ENCODE measurements around the gene LRRC63.
"Not testable (repeated sequence)": the region's sequence is repeated elsewhere in the genome, so short reads cannot be mapped to it uniquely, and the experiment has no call there.

The LRRC63 gene, protein sequence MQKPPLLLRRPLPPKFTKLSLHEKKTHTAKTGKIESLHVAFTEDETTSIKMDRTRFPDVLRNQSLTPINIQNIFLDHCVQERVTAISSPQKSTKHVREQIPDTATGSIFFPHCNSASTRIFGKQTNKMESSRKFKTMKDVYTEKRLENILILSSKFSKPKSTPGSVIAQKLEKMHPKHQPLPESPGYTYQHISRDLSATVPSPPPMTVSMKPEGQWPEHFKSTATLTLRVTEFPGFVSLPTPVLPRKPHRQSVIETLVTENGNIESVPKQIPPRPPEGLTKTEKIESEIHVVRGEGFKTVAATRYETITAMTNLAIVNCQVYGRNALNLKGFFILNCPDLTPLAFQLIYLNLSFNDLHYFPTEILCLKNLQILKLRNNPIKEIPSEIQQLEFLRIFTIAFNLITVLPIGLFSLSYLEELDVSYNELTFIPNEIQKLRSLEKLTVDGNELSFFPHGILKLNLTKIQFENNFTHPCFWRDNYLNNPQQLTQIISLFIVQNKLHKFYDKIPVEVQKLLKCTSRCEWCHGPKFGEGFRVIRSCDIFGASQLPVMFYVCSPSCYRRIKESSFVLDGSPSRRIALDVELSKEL

DNA sequence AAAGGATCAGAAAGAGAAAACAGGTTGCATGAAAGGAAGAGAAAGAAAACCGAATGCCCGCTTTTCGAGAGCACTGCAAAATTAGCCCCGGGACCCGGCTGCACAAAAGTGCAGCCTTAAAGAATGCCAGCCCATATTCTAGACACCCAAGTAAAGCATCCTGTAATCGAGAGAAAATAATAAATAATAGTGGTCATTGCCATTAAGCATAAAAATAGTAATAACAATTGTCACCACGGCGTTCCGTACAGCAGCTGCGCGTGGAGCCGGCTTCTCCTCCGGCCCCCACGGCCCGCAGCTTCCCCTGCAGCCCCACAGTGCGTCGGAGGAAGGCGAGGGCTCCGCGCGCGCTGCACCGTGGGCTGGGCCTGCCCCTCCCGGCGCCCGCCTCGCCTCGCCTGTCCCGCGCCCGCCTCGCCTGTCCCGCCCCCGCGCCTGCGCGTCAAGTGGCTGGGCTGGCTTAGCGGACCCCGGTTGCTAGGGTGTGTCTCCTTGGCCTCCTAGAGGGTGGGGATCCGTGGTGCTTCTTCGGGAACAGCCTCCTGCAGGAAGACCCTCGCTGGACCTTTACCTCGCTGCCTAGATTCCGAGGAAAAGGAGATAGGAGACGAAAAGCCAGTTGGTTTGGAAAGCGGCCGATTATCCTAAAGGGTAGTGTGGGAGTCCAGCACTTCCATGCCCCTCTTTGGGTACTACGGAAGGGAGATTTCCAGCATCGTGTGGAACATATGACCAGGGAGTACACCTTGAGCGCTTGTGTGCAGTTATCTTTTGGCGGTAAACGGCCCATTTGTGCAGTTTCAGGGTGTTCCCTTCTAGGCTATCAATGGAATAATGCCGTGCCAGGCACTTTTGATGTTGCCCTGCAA is at the start of gene LRRC63:
TSS of gene LRRC63 (plus strand) at position 446 of the 869 bp plus-strand sequence. CDS start 1,107 bp downstream, outside the sequence.
- Histone ChIP-seq H3K27me3 (ENCODE audit: control insufficient read depth in 1 of 2, insufficient read depth in 2 of 2, low read length in 2 of 2) (peaks cover 5 to 12% of the 10 kb centered on the region in 2 donors), H3K9me3 (ENCODE audit: control insufficient read depth in 1 of 2, low read length in 2 of 2) (no peaks in the 10 kb centered on the region), H3K36me3 (ENCODE audit: control insufficient read depth in 1 of 2, insufficient read depth in 2 of 2, low read length in 2 of 2) (no peaks in the 10 kb centered on the region), H3K27ac (ENCODE audit: low read depth, low read length) (no peak within 1 kb of the TSS), H3K4me3 (ENCODE audit: low read depth in 1 of 2, low read length in 2 of 2) (peak within 1 kb of the TSS; percentile 60 to 72), H3K9ac (ENCODE audit: low read depth in 1 of 2, low read length in 2 of 2) (peak within 1 kb of the TSS; percentile 47 to 63), H3K4me1 (ENCODE audit: control insufficient read depth in 1 of 2, insufficient read depth in 2 of 2, low read length in 2 of 2) (peaks cover 0 to 4% of the 10 kb centered on the region in 2 donors)

DNA sequence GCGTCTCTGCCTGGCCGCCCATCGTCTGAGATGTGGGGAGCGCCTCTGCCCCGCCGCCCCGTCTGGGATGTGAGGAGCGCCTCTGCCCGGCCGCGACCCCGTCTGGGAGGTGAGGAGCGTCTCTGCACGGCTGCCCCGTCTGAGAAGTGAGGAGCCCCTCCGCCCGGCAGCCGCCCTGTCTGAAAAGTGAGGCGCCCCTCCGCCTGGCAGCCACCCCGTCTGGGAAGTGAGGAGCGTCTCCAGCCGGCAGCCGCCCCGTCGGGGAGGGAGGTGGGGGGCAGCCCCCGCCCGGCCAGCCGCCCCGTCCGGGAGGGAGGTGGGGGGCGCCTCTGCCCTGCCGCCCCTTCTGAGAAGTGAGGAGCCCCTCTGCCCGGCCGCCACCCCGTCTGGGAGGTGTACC is 49.0 kb upstream of the LRRC63 start:
- not testable (repeated sequence) for H3K27ac ChIP-seq (ENCODE audit: low read depth, low read length); H3K9ac ChIP-seq (ENCODE audit: low read depth in 1 of 2, low read length in 2 of 2); H3K36me3 ChIP-seq (ENCODE audit: control insufficient read depth in 1 of 2, insufficient read depth in 2 of 2, low read length in 2 of 2); H3K27me3 ChIP-seq (ENCODE audit: control insufficient read depth in 1 of 2, insufficient read depth in 2 of 2, low read length in 2 of 2); H3K4me1 ChIP-seq (ENCODE audit: control insufficient read depth in 1 of 2, insufficient read depth in 2 of 2, low read length in 2 of 2); H3K9me3 ChIP-seq (ENCODE audit: control insufficient read depth in 1 of 2, low read length in 2 of 2); H3K4me3 ChIP-seq (ENCODE audit: low read depth in 1 of 2, low read length in 2 of 2)

DNA sequence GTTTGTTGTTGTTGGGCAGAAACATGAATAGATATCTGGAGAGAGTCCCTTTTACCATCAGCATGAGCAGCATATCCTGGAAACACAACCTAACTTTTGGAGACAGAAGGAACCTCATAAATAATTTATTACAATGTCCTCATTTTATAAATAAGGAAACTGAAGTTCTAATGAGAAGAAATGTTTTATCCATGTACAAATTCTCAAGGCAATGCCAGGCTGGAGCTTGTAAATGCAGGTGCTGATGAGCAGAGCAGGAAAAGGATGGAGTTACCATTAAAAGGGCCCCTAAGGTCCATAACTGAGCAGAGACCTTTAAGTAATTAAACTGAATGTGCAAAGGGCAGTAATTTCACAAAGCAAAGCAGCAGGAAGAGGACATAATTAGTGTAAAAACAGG is 47.1 kb upstream of the LRRC63 start:
- H3K27ac ChIP-seq (ENCODE audit: low read depth, low read length): no peak overlapping the region
- H3K4me3 ChIP-seq (ENCODE audit: low read depth in 1 of 2, low read length in 2 of 2): no peak overlapping the region
- peaks cover 0 to 11% of the 10 kb centered on the region in 2 donors for H3K4me1 ChIP-seq (ENCODE audit: control insufficient read depth in 1 of 2, insufficient read depth in 2 of 2, low read length in 2 of 2)
- no peak overlapping the region for H3K9ac ChIP-seq (ENCODE audit: low read depth in 1 of 2, low read length in 2 of 2)
- H3K36me3 ChIP-seq (ENCODE audit: control insufficient read depth in 1 of 2, insufficient read depth in 2 of 2, low read length in 2 of 2): no peaks in the 10 kb centered on the region
- H3K27me3 ChIP-seq (ENCODE audit: control insufficient read depth in 1 of 2, insufficient read depth in 2 of 2, low read length in 2 of 2): no peaks in the 10 kb centered on the region
- no peaks in the 10 kb centered on the region for H3K9me3 ChIP-seq (ENCODE audit: control insufficient read depth in 1 of 2, low read length in 2 of 2)

DNA sequence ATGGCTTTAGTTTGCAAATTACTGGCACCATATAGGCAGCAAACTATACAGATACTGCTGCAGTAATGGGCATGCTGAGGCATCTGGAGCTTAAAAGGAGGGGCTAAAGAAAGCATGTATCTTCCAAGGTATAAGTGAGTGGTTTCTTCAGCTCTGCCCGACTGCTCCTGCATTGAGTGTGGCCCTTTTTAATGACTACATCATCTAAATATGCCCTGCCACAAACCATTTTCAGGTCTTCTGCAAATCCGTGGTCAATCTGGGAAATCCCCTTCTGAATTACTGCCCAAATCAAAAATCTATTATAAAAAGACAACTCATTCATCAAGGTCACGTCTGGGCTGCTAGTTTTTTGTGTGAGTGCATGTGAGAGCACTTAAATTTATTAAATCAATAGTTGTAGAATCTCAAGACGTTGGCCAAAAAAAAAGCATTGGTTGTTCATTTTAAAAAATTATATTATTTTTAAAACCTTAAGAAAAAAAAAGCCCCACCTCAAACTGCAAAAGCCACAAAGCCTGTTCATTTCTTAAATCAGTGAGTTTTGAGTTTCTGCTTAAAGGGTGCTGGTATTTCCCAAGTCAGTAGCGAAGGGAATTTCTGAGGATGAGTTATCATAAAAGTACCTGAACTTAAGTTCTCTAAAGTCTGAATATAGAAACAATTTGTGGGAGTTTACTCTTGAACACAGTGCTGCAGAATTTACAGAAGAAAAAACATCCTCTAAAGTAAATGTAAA is 46.1 kb upstream of the LRRC63 start:
- Histone ChIP-seq H3K9ac (ENCODE audit: low read depth in 1 of 2, low read length in 2 of 2) (no peak overlapping the region), H3K27me3 (ENCODE audit: control insufficient read depth in 1 of 2, insufficient read depth in 2 of 2, low read length in 2 of 2) (no peaks in the 10 kb centered on the region), H3K27ac (ENCODE audit: low read depth, low read length) (no peak overlapping the region), H3K4me3 (ENCODE audit: low read depth in 1 of 2, low read length in 2 of 2) (no peak overlapping the region), H3K9me3 (ENCODE audit: control insufficient read depth in 1 of 2, low read length in 2 of 2) (no peaks in the 10 kb centered on the region), H3K4me1 (ENCODE audit: control insufficient read depth in 1 of 2, insufficient read depth in 2 of 2, low read length in 2 of 2) (peaks cover 5 to 15% of the 10 kb centered on the region in 2 donors), H3K36me3 (ENCODE audit: control insufficient read depth in 1 of 2, insufficient read depth in 2 of 2, low read length in 2 of 2) (no peaks in the 10 kb centered on the region)

DNA sequence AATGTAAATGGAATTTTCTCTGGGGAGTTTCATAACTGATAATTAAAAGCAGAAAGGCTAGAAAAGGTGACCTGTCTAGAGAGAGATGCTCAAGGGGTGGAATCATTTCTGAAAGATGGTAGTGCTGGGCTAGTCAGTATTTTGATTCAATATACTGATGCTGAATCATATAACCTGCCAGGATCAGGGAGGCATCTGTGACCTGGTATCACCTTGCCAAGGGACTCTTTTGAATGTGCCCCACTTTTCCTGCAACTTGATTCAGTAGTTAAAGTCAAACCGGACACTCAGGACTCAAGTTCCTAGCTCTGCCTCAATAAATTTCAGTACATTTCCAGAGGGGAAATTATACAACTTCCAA is 45.5 kb upstream of the LRRC63 start:
- Histone ChIP-seq H3K4me3 (ENCODE audit: low read depth in 1 of 2, low read length in 2 of 2) (no peak overlapping the region), H3K9ac (ENCODE audit: low read depth in 1 of 2, low read length in 2 of 2) (no peak overlapping the region), H3K27ac (ENCODE audit: low read depth, low read length) (no peak overlapping the region)

DNA sequence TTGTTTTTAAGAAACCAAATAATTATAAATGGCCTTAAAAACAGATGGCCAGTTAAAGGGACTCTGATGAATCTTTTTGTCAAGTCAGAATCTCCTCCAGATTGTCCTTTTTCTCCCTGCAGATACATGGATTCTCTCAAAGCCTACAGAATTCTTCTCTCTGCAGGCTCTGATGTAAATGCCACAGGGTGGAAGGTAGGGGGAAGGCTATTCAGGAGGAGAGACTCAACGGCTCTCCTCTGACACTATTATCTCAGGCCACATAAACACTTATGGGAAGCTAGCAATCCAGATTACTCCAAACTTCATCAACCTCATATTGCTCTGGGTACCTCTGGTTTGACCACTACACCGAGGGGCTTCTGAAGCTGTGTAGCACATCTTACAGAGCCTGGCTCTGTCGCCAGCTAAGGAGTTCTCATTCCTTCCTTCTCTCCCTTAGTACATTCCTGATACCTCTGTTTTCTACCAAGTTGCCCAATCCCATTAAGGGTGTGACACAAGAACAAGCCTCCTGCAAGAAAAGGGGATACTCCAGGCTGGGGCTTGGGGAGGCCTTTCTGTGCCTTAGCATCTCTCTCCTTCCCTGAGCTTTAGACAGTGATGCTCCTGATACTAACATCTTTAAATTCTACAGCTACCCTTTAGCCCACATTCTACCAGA is 44.6 kb upstream of the LRRC63 start:
- H3K36me3 ChIP-seq (ENCODE audit: control insufficient read depth in 1 of 2, insufficient read depth in 2 of 2, low read length in 2 of 2): no peaks in the 10 kb centered on the region
- H3K4me3 ChIP-seq (ENCODE audit: low read depth in 1 of 2, low read length in 2 of 2): no peak overlapping the region
- no peak overlapping the region for H3K27ac ChIP-seq (ENCODE audit: low read depth, low read length)
- no peaks in the 10 kb centered on the region for H3K9me3 ChIP-seq (ENCODE audit: control insufficient read depth in 1 of 2, low read length in 2 of 2)
- no peak overlapping the region for H3K9ac ChIP-seq (ENCODE audit: low read depth in 1 of 2, low read length in 2 of 2)
- peaks cover 6 to 28% of the 10 kb centered on the region in 2 donors for H3K4me1 ChIP-seq (ENCODE audit: control insufficient read depth in 1 of 2, insufficient read depth in 2 of 2, low read length in 2 of 2)
- H3K27me3 ChIP-seq (ENCODE audit: control insufficient read depth in 1 of 2, insufficient read depth in 2 of 2, low read length in 2 of 2): no peaks in the 10 kb centered on the region

More for the DNA sequence above, 45.5 kb upstream of the LRRC63 start:
- H3K27me3 ChIP-seq (ENCODE audit: control insufficient read depth in 1 of 2, insufficient read depth in 2 of 2, low read length in 2 of 2): no peaks in the 10 kb centered on the region
- H3K36me3 ChIP-seq (ENCODE audit: control insufficient read depth in 1 of 2, insufficient read depth in 2 of 2, low read length in 2 of 2): no peaks in the 10 kb centered on the region
- peaks cover 6 to 19% of the 10 kb centered on the region in 2 donors for H3K4me1 ChIP-seq (ENCODE audit: control insufficient read depth in 1 of 2, insufficient read depth in 2 of 2, low read length in 2 of 2)
- H3K9me3 ChIP-seq (ENCODE audit: control insufficient read depth in 1 of 2, low read length in 2 of 2): no peaks in the 10 kb centered on the region

DNA sequence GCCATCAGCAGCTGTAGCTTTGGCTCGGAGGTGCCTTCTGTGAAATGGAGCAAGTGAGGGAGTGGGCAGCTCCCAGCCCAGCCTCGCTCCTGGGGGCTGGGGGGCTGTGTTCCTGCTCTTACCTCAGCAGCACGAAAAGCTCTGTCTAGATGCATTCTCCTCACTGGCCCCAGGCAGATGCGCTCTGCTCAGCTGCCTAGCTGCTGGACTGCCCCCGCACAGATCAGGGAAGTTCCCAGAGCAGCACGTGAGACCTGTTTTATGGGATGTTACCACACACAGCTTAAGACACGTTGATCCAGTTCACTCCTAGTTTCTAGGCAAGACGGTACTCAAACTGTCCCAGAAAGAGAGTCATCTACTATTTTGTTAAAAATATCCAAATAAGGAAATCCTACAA is 43.4 kb upstream of the LRRC63 start:
- Histone ChIP-seq H3K27me3 (ENCODE audit: control insufficient read depth in 1 of 2, insufficient read depth in 2 of 2, low read length in 2 of 2) (no peaks in the 10 kb centered on the region), H3K4me1 (ENCODE audit: control insufficient read depth in 1 of 2, insufficient read depth in 2 of 2, low read length in 2 of 2) (peaks cover 6 to 31% of the 10 kb centered on the region in 2 donors), H3K4me3 (ENCODE audit: low read depth in 1 of 2, low read length in 2 of 2) (no peak overlapping the region), H3K36me3 (ENCODE audit: control insufficient read depth in 1 of 2, insufficient read depth in 2 of 2, low read length in 2 of 2) (no peaks in the 10 kb centered on the region), H3K9me3 (ENCODE audit: control insufficient read depth in 1 of 2, low read length in 2 of 2) (no peaks in the 10 kb centered on the region), H3K27ac (ENCODE audit: low read depth, low read length) (no peak overlapping the region), H3K9ac (ENCODE audit: low read depth in 1 of 2, low read length in 2 of 2) (no peak overlapping the region)

DNA sequence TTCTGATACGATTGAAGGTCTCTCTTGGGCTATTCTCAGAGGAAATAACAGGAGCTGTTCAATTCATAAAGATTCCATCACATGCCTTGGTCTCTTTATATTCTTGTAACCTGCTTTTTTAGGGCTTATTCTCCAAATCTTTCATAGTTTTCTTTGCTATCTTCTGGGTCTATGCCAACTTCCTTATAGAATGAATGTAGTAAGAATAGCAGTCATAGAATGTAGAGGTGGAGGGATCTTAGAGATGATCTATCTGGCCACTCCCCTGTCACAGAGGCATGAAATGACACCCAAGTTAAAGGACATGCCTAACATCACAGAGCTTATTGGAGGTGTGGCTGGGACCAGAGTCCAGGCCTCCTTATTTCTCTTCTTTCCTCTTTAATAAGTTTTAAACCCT is 42.9 kb upstream of the LRRC63 start:
- H3K27ac ChIP-seq (ENCODE audit: low read depth, low read length): no peak overlapping the region

DNA sequence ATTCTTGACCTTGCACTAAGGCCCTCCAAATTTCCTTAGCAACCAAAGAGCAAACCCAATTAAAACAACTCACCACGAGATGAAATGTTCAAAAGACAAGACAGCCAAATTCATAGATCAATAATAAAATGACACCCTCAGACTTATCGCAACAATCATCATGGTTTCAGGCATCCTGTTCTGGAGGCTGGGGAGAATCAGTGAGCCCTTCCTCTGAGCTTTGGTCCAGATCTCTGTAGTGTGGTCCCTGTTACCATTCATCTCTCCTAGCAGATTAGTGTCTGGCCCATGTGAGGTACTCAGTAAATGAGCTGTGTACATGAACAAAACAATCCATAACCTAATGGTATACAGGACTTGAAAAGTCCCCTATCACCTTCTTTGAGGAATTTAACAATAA is 42.0 kb upstream of the LRRC63 start:
- no peak overlapping the region for H3K4me3 ChIP-seq (ENCODE audit: low read depth in 1 of 2, low read length in 2 of 2)
- H3K36me3 ChIP-seq (ENCODE audit: control insufficient read depth in 1 of 2, insufficient read depth in 2 of 2, low read length in 2 of 2): no peaks in the 10 kb centered on the region
- no peak overlapping the region for H3K27ac ChIP-seq (ENCODE audit: low read depth, low read length)
- H3K9me3 ChIP-seq (ENCODE audit: control insufficient read depth in 1 of 2, low read length in 2 of 2): no peaks in the 10 kb centered on the region
- peaks cover 0 to 4% of the 10 kb centered on the region in 2 donors for H3K27me3 ChIP-seq (ENCODE audit: control insufficient read depth in 1 of 2, insufficient read depth in 2 of 2, low read length in 2 of 2)
- H3K4me1 ChIP-seq (ENCODE audit: control insufficient read depth in 1 of 2, insufficient read depth in 2 of 2, low read length in 2 of 2): peaks cover 6 to 31% of the 10 kb centered on the region in 2 donors
- no peak overlapping the region for H3K9ac ChIP-seq (ENCODE audit: low read depth in 1 of 2, low read length in 2 of 2)

More for the DNA sequence above, 42.9 kb upstream of the LRRC63 start:
- H3K9ac ChIP-seq (ENCODE audit: low read depth in 1 of 2, low read length in 2 of 2): no peak overlapping the region
- peaks cover 6 to 31% of the 10 kb centered on the region in 2 donors for H3K4me1 ChIP-seq (ENCODE audit: control insufficient read depth in 1 of 2, insufficient read depth in 2 of 2, low read length in 2 of 2)
- H3K4me3 ChIP-seq (ENCODE audit: low read depth in 1 of 2, low read length in 2 of 2): no peak overlapping the region
- H3K36me3 ChIP-seq (ENCODE audit: control insufficient read depth in 1 of 2, insufficient read depth in 2 of 2, low read length in 2 of 2): no peaks in the 10 kb centered on the region
- peaks cover 0 to 2% of the 10 kb centered on the region in 2 donors for H3K27me3 ChIP-seq (ENCODE audit: control insufficient read depth in 1 of 2, insufficient read depth in 2 of 2, low read length in 2 of 2)
- no peaks in the 10 kb centered on the region for H3K9me3 ChIP-seq (ENCODE audit: control insufficient read depth in 1 of 2, low read length in 2 of 2)
